A204.1 (cell line): ENCODE measurements around the gene EPDR1.

ENCODE experiments used
- FAIRE-seq: peaks from 2 replicates; lab custom pipeline; 2012; peaks lifted over from hg19 to GRCh38; lab: Jason Lieb, UNC

The EPDR1 gene

GRCh38 chr7:37982423-37982822 is 62.0 kb downstream of the EPDR1 start:
- no peak for FAIRE-seq

- no peak for FAIRE-seq
These were observed 64.4 kb downstream of the EPDR1 start for GRCh38 chr7:37984750-37985390.

GRCh38 chr7:37986908-37987330 is 66.5 kb downstream of the EPDR1 start:
- FAIRE-seq: no peak

GRCh38 chr7:37987732-37988131 is 67.3 kb downstream of the EPDR1 start:
- peak; percentile 40 for FAIRE-seq

GRCh38 chr7:37988721-37989650 is 68.5 kb downstream of the EPDR1 start:
- no peak for FAIRE-seq

- no peak for FAIRE-seq
These were observed 69.9 kb downstream of the EPDR1 start for GRCh38 chr7:37990337-37990736.

GRCh38 chr7:37993060-37993501 is 72.6 kb downstream of the EPDR1 start:
- no peak for FAIRE-seq

- FAIRE-seq: no peak
These were observed 79.2 kb downstream of the EPDR1 start for GRCh38 chr7:37999673-38000072.

GRCh38 chr7:38000272-38000671 is 79.8 kb downstream of the EPDR1 start:
- FAIRE-seq: no peak
